ENCODE measurements around the gene MICALL2. TPM values are rescaled to one million over a fixed set of nuclear protein-coding genes. Genes with fewer than 3 reads are reported as not detected.

Gene MICALL2
- total RNA-seq, 1 donor from 2014 or later, result 14.2 TPM

DNA sequence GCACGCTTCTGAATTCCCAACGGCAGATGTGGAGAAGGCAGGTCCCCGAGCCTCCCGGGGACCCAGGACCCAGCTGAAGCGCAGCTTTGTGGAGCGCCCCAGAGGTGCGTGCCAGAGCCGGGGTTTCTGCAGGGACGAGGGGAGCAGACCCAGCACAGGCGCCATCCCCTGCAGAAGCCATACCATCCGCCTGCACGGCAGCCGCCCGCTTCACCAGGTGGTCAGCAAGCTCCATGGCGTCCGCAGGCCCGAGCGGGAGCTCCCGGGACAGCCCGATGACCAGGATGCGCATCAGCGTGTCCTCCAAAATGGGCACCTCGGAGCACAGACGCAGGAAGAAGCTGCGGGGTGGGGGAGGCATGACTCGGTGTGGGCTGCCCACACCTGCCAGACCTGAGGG, 34.3 kb upstream of the MICALL2 start:
- Histone ChIP-seq H3K36me3 (ENCODE audit: control insufficient read depth, insufficient read depth, low read length) (peaks cover 36% of the 10 kb centered on the region), H3K27me3 (ENCODE audit: control insufficient read depth, insufficient read depth, low read length) (no peaks in the 10 kb centered on the region), H3K4me3 (ENCODE audit: low read depth, low read length) (no peak overlapping the region)
- no peak for FAIRE-seq
- no peak for DNase-seq (ENCODE audit: low read depth)
- TF ChIP-seq, protein P1, sequence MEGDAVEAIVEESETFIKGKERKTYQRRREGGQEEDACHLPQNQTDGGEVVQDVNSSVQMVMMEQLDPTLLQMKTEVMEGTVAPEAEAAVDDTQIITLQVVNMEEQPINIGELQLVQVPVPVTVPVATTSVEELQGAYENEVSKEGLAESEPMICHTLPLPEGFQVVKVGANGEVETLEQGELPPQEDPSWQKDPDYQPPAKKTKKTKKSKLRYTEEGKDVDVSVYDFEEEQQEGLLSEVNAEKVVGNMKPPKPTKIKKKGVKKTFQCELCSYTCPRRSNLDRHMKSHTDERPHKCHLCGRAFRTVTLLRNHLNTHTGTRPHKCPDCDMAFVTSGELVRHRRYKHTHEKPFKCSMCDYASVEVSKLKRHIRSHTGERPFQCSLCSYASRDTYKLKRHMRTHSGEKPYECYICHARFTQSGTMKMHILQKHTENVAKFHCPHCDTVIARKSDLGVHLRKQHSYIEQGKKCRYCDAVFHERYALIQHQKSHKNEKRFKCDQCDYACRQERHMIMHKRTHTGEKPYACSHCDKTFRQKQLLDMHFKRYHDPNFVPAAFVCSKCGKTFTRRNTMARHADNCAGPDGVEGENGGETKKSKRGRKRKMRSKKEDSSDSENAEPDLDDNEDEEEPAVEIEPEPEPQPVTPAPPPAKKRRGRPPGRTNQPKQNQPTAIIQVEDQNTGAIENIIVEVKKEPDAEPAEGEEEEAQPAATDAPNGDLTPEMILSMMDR (IDR thresholded peaks at IDR 0.05; ENCODE audit: insufficient read depth, low read length, severe bottlenecking), result no peak

DNA sequence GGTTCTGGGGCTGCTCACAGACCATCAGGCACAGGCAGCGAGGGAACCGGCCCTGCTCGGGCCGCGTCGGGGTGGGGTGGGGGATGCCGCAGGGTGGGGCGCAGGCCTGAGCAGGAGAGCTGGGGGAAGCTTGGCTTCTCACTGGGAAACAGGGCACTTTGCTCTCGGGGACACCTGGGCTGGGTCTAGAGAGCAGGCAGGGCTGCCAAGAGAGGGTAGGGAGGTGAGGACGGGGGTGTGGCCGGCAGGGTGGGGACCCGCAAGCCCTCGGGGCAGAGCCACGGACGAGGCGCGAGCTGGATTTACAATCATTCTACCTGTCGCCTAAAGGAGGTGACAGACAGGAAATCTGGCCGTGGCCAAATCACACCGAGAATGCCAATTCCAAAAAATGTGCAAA, 33.9 kb upstream of the MICALL2 start:
- H3K27me3 ChIP-seq (ENCODE audit: control insufficient read depth, insufficient read depth, low read length), result no peaks in the 10 kb centered on the region
- H3K36me3 ChIP-seq (ENCODE audit: control insufficient read depth, insufficient read depth, low read length), result peaks cover 39% of the 10 kb centered on the region
- FAIRE-seq (no peak), DNase-seq (ENCODE audit: low read depth) (no peak)
- TF ChIP-seq, protein P1 (IDR thresholded peaks at IDR 0.05; ENCODE audit: insufficient read depth, low read length, severe bottlenecking), result no peak
- no peak overlapping the region for H3K4me3 ChIP-seq (ENCODE audit: low read depth, low read length)

DNA sequence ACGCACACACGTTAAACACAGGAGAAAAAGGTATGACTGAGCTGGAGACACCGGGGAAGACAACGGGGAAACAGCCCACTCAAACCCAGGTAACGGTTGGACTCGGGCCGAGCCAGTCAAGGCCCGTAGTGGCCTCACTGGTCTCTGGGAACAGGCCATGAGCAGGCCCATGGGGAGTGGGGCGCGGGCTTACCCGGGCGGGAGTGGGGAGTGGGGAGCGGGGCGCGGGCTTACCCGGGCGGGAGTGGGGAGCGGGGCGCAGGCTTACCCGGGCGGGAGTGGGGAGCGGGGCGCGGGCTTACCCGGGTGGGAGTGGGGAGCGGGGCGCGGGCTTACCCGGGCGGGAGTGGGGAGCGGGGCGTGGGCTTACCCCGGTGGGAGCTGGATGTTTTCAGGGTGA, 33.4 kb upstream of the MICALL2 start:
- TF ChIP-seq, protein P1 (IDR thresholded peaks at IDR 0.05; ENCODE audit: insufficient read depth, low read length, severe bottlenecking), result no peak
- no peak for DNase-seq (ENCODE audit: low read depth)
- no peak overlapping the region for H3K4me3 ChIP-seq (ENCODE audit: low read depth, low read length)
- peaks cover 39% of the 10 kb centered on the region for H3K36me3 ChIP-seq (ENCODE audit: control insufficient read depth, insufficient read depth, low read length)
- H3K27me3 ChIP-seq (ENCODE audit: control insufficient read depth, insufficient read depth, low read length), result no peaks in the 10 kb centered on the region
- FAIRE-seq, result no peak

DNA sequence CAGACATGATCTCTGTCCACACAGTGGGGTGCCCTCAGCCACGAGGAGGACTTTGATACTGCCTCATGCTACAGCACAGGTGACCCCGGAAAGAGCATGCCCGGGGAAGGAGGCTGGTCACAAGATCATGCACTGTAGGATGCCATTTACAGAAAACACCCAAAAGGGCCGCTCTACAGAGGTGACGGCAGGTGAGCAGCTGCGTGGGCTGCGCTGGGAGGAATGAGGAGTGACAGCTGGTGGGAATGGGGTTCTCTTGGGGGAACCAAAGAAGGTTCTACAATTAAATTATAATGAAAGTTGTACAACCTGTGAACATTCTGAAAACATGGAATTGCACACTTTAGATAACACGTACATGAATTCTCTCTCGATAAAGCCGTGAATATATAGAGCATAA, 33.0 kb upstream of the MICALL2 start:
- Histone ChIP-seq H3K36me3 (ENCODE audit: control insufficient read depth, insufficient read depth, low read length) (peaks cover 40% of the 10 kb centered on the region), H3K27me3 (ENCODE audit: control insufficient read depth, insufficient read depth, low read length) (no peaks in the 10 kb centered on the region), H3K4me3 (ENCODE audit: low read depth, low read length) (no peak overlapping the region)
- no peak for DNase-seq (ENCODE audit: low read depth)
- TF ChIP-seq, protein P1 (IDR thresholded peaks at IDR 0.05; ENCODE audit: insufficient read depth, low read length, severe bottlenecking), result no peak
- FAIRE-seq, result no peak

- peaks cover 36% of the 10 kb centered on the region for H3K36me3 ChIP-seq (ENCODE audit: control insufficient read depth, insufficient read depth, low read length)
These were observed 31.6 kb upstream of the MICALL2 start for GRCh38 chr7:1490837-1491236.

DNA sequence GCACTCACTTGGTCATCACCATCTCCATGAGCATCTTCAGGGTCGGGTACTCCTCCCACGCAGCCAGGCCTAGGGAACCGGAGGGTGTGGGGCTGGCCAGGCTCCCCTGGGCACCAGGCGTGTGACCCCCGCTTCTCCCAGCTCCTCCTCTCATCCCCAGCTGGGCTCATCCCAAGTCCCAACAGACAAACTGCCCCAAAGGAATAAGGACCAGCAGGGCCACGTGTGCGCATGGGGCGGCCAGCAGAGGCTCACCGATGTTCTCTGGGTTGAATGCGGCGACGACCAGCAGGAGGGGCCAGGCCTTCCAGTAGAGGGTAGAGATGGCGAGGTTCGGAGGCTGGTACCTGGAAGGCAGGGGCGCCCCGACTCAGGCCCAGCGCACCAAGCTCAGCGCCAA, 30.1 kb upstream of the MICALL2 start:
- TF ChIP-seq, protein P1 (IDR thresholded peaks at IDR 0.05; ENCODE audit: insufficient read depth, low read length, severe bottlenecking), result no peak
- H3K27me3 ChIP-seq (ENCODE audit: control insufficient read depth, insufficient read depth, low read length), result no peaks in the 10 kb centered on the region
- DNase-seq (ENCODE audit: low read depth) (no peak), FAIRE-seq (no peak)
- no peak overlapping the region for H3K4me3 ChIP-seq (ENCODE audit: low read depth, low read length)
- H3K36me3 ChIP-seq (ENCODE audit: control insufficient read depth, insufficient read depth, low read length), result peaks cover 35% of the 10 kb centered on the region

More at GRCh38 chr7:1490837-1491236, 31.6 kb upstream of the MICALL2 start:
- H3K27me3 ChIP-seq (ENCODE audit: control insufficient read depth, insufficient read depth, low read length), result no peaks in the 10 kb centered on the region
- DNase-seq (ENCODE audit: low read depth), result no peak
- no peak for FAIRE-seq
- TF ChIP-seq, protein P1 (IDR thresholded peaks at IDR 0.05; ENCODE audit: insufficient read depth, low read length, severe bottlenecking), result no peak
- H3K4me3 ChIP-seq (ENCODE audit: low read depth, low read length), result no peak overlapping the region

All from bronchial epithelial cell (primary cell).